ENCODE measurements around the gene CACNA2D2. TPM values are rescaled to one million over a fixed set of nuclear protein-coding genes. Genes with fewer than 3 reads are reported as not detected.

The CACNA2D2 gene
- total and polyA plus RNA-seq, 2 of the 13 experiments (the other 11 are each of a cell fraction or from before 2014, with no cell fraction given): not detected

DNA sequence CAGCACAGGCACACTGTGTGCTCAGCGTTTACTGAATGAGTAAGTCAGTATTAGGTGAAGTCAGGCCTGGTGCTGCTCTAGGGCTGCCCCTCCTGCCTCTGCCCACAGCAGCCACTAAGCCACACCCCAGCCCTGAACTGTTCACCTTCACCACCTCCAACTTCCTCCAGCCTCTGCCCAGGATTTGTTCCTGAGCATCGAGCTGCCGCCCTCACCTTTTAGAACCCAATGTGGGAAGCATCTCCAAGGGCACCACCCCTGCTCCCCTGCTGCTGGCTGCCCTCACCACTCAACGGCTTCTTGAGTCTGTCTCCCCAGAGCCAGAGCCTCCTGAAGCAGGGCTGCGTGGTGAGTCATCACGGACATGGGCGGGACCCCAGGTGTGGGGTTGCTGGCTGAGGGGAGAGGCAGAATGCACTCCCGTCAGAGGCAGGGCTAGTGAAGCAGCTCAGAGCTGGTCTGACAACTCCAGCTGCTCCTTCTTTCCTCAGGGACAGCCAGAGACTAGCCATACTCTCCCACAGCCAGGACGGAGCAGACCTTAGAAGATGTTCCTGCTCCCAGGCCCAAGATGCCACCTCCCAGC, 186.7 kb downstream of the CACNA2D2 start (continued):
- TF ChIP-seq ZNF646 (CRISPR knock-in tag; IDR thresholded peaks at IDR 0.05): no peak
- no peak for TF ChIP-seq ZNF788 (CRISPR knock-in tag; IDR thresholded peaks at IDR 0.05; ENCODE audit: borderline replicate concordance)
- TF ChIP-seq ZNF251 (CRISPR knock-in tag; IDR thresholded peaks at IDR 0.05): no peak
- TF ChIP-seq FOSL2 (CRISPR knock-in tag; IDR thresholded peaks at IDR 0.05): peak; percentile 68
- TF ChIP-seq, protein P1, sequence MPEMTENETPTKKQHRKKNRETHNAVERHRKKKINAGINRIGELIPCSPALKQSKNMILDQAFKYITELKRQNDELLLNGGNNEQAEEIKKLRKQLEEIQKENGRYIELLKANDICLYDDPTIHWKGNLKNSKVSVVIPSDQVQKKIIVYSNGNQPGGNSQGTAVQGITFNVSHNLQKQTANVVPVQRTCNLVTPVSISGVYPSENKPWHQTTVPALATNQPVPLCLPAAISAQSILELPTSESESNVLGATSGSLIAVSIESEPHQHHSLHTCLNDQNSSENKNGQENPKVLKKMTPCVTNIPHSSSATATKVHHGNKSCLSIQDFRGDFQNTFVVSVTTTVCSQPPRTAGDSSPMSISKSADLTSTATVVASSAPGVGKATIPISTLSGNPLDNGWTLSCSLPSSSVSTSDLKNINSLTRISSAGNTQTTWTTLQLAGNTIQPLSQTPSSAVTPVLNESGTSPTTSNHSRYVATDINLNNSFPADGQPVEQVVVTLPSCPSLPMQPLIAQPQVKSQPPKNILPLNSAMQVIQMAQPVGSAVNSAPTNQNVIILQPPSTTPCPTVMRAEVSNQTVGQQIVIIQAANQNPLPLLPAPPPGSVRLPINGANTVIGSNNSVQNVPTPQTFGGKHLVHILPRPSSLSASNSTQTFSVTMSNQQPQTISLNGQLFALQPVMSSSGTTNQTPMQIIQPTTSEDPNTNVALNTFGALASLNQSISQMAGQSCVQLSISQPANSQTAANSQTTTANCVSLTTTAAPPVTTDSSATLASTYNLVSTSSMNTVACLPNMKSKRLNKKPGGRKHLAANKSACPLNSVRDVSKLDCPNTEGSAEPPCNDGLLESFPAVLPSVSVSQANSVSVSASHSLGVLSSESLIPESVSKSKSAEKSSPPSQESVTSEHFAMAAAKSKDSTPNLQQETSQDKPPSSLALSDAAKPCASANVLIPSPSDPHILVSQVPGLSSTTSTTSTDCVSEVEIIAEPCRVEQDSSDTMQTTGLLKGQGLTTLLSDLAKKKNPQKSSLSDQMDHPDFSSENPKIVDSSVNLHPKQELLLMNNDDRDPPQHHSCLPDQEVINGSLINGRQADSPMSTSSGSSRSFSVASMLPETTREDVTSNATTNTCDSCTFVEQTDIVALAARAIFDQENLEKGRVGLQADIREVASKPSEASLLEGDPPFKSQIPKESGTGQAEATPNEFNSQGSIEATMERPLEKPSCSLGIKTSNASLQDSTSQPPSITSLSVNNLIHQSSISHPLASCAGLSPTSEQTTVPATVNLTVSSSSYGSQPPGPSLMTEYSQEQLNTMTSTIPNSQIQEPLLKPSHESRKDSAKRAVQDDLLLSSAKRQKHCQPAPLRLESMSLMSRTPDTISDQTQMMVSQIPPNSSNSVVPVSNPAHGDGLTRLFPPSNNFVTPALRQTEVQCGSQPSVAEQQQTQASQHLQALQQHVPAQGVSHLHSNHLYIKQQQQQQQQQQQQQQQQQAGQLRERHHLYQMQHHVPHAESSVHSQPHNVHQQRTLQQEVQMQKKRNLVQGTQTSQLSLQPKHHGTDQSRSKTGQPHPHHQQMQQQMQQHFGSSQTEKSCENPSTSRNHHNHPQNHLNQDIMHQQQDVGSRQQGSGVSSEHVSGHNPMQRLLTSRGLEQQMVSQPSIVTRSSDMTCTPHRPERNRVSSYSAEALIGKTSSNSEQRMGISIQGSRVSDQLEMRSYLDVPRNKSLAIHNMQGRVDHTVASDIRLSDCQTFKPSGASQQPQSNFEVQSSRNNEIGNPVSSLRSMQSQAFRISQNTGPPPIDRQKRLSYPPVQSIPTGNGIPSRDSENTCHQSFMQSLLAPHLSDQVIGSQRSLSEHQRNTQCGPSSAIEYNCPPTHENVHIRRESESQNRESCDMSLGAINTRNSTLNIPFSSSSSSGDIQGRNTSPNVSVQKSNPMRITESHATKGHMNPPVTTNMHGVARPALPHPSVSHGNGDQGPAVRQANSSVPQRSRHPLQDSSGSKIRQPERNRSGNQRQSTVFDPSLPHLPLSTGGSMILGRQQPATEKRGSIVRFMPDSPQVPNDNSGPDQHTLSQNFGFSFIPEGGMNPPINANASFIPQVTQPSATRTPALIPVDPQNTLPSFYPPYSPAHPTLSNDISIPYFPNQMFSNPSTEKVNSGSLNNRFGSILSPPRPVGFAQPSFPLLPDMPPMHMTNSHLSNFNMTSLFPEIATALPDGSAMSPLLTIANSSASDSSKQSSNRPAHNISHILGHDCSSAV (CRISPR knock-in tag; IDR thresholded peaks at IDR 0.05; ENCODE audit: borderline replicate concordance): no peak
- TF ChIP-seq, protein P2, sequence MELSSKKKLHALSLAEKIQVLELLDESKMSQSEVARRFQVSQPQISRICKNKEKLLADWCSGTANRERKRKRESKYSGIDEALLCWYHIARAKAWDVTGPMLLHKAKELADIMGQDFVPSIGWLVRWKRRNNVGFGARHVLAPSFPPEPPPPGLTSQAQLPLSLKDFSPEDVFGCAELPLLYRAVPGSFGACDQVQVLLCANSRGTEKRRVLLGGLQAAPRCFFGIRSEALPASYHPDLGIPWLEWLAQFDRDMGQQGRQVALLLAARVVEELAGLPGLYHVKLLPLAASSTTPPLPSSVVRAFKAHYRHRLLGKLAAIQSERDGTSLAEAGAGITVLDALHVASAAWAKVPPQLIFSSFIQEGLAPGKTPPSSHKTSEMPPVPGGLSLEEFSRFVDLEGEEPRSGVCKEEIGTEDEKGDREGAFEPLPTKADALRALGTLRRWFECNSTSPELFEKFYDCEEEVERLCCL (CRISPR knock-in tag; IDR thresholded peaks at IDR 0.05; ENCODE audit: borderline replicate concordance): no peak
- TF ChIP-seq, protein P3, sequence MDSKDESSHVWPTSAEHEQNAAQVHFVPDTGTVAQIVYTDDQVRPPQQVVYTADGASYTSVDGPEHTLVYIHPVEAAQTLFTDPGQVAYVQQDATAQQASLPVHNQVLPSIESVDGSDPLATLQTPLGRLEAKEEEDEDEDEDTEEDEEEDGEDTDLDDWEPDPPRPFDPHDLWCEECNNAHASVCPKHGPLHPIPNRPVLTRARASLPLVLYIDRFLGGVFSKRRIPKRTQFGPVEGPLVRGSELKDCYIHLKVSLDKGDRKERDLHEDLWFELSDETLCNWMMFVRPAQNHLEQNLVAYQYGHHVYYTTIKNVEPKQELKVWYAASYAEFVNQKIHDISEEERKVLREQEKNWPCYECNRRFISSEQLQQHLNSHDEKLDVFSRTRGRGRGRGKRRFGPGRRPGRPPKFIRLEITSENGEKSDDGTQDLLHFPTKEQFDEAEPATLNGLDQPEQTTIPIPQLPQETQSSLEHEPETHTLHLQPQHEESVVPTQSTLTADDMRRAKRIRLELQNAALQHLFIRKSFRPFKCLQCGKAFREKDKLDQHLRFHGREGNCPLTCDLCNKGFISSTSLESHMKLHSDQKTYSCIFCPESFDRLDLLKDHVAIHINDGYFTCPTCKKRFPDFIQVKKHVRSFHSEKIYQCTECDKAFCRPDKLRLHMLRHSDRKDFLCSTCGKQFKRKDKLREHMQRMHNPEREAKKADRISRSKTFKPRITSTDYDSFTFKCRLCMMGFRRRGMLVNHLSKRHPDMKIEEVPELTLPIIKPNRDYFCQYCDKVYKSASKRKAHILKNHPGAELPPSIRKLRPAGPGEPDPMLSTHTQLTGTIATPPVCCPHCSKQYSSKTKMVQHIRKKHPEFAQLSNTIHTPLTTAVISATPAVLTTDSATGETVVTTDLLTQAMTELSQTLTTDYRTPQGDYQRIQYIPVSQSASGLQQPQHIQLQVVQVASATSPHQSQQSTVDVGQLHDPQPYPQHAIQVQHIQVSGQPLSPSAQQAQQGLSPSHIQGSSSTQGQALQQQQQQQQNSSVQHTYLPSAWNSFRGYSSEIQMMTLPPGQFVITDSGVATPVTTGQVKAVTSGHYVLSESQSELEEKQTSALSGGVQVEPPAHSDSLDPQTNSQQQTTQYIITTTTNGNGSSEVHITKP (CRISPR knock-in tag; IDR thresholded peaks at IDR 0.05; ENCODE audit: low read depth): no peak
- peak; percentile 78 for TF ChIP-seq ZNF12 (CRISPR knock-in tag; IDR thresholded peaks at IDR 0.05)

Data from HepG2 (cell line).